Caco-2 (cell line): Measurements from ENCODE around the gene GBA2. TPM values are rescaled to one million over a fixed set of nuclear protein-coding genes. Genes with fewer than 3 reads are reported as not detected.
A peak's percentile ranks its signal among the peaks of the same experiment; 100 is the strongest.

Source experiments
- BruUV-seq: library from RNA; stranded (reverse); fragments of 400-500 nt; replicated peaks from 2 replicates; lab custom pipeline; 2021; lab: Mats Ljungman, UMichigan
- CTCF ChIA-PET: fragments of 300-600 bp; sonication (Branson Sonifier 250); formaldehyde crosslinking; loops from one replicate; lab custom pipeline; 2022; ENCODE audit warnings: antibody characterized with exemption; lab: Charles Lee
- POLR2A ChIA-PET: fragments of 300-600 bp; sonication (Branson Sonifier 250); formaldehyde crosslinking; loops from one replicate; lab custom pipeline; 2022; ENCODE audit warnings: antibody characterized with exemption; lab: Charles Lee
- DNase-seq, 2 experiments: peaks; one replicate each; pipeline versions ENCODE4 v3.0.0 to v3.0.0-alpha.2; 2020 to 2022
- H3K27me3 ChIP-seq: replicated peaks from 2 replicates; pipeline ENCODE4 v1.6.0; 2011; ENCODE audit warnings: low read length; ENCODE audit not compliant: control insufficient read depth, insufficient read depth
- H3K36me3 ChIP-seq: 2 replicates; pipeline ENCODE4 v1.5.1; 2011; ENCODE audit warnings: low read length; ENCODE audit not compliant: control insufficient read depth, insufficient read depth
- H3K4me1 ChIP-seq: fragments of 250-450 bp; sonication (Bioruptor Pico); 2 replicates; pipeline ENCODE4 v1.5.1; 2020; ENCODE audit warnings: mild to moderate bottlenecking
- H3K4me3 ChIP-seq: 2 replicates; pipeline ENCODE4 v1.5.1; 2011; ENCODE audit warnings: low read depth, mild to moderate bottlenecking, control low read depth, low read length
- H3K9me3 ChIP-seq: fragments of 250-450 bp; sonication (Bioruptor Pico); 2 replicates; pipeline ENCODE4 v1.5.1; 2020; ENCODE audit warnings: mild to moderate bottlenecking, moderate library complexity
- H3K27ac Mint-ChIP-seq: one replicate; pipeline ENCODE4 v1.8.0; 2022; ENCODE audit warnings: mixed read lengths; ENCODE audit not compliant: unreplicated experiment
- H3K27me3 Mint-ChIP-seq: one replicate; pipeline ENCODE4 v1.8.0; 2022; ENCODE audit warnings: mixed read lengths; ENCODE audit not compliant: insufficient read depth, unreplicated experiment
- H3K36me3 Mint-ChIP-seq: one replicate; pipeline ENCODE4 v1.8.0; 2022; ENCODE audit warnings: mild to moderate bottlenecking, mixed read lengths; ENCODE audit not compliant: insufficient read depth, unreplicated experiment
- H3K4me1 Mint-ChIP-seq: one replicate; pipeline ENCODE4 v1.8.0; 2022; ENCODE audit warnings: low read depth, mixed read lengths; ENCODE audit not compliant: unreplicated experiment
- H3K4me3 Mint-ChIP-seq: one replicate; pipeline ENCODE4 v1.8.0; 2022; ENCODE audit warnings: mild to moderate bottlenecking, moderate library complexity, mixed read lengths; ENCODE audit not compliant: unreplicated experiment
- H3K9me3 Mint-ChIP-seq: one replicate; pipeline ENCODE4 v1.8.0; 2022; ENCODE audit warnings: mixed read lengths; ENCODE audit not compliant: unreplicated experiment
- CTCF ChIP-seq, 2 experiments: fragments of 200-600 bp in 1 of 2; IDR thresholded peaks; 1 replicate in 1 of 2; 2 replicates in 1 of 2; pipeline versions ENCODE4 v1.5.1 to v1.8.0; 2011 to 2022; ENCODE audit warnings: antibody characterized with exemption in 1 of 2, control low read depth in 1 of 2, inconsistent platforms in 1 of 2, low read depth in 1 of 2, low read length in 1 of 2, mild to moderate bottlenecking in 1 of 2, moderate library complexity in 1 of 2; ENCODE audit not compliant: insufficient read depth in 1 of 2, severe bottlenecking in 1 of 2, unreplicated experiment in 1 of 2
- intact Hi-C: fragments of 100-400 bp; cut with micrococcal nuclease; formaldehyde crosslinking; loops from one replicate; pipeline ENCODE4 v1.10.0; 2022; ENCODE audit not compliant: unreplicated experiment
- total RNA-seq: library from RNA; stranded (reverse); gene quantifications from 2 replicates; pipeline ENCODE4 v1.2.3, GENCODE V29; 2022

GBA2 gene
- total RNA-seq, 1 experiment from 2014 or later: 108 TPM

- Mint-ChIP-seq H3K4me3 (peak overlapping the region; percentile 80), H3K4me1 (peaks cover 8% of the 10 kb centered on the region), H3K9me3 (no peaks in the 10 kb centered on the region), H3K36me3 (peaks cover 14% of the 10 kb centered on the region), H3K27ac (peak overlapping the region; percentile 51), H3K27me3 (no peaks in the 10 kb centered on the region)
- intact Hi-C loops: no loop called here
- POLR2A ChIA-PET: no interaction called here
- TF ChIP-seq CTCF (IDR thresholded peaks at IDR 0.05; ENCODE audit: insufficient read depth in 1 of 2, low read depth in 1 of 2, low read length in 1 of 2, severe bottlenecking in 1 of 2, unreplicated experiment in 1 of 2): no peak
- Histone ChIP-seq H3K4me3 (no peak overlapping the region), H3K4me1 (peaks cover 25% of the 10 kb centered on the region), H3K36me3 (no peaks in the 10 kb centered on the region), H3K27me3 (no peaks in the 10 kb centered on the region), H3K9me3 (no peaks in the 10 kb centered on the region)
- CTCF ChIA-PET: interaction anchor here (0.7 to 1.0 kb wide), 2 partner anchors 8 to 317 kb away, joined by 4 to 6 read pairs; no protein-coding TSS in a partner anchor
- no TSS peak for BruUV-seq
- no peak for DNase-seq
These were observed 60.2 kb downstream of the GBA2 start for GRCh38 chr9:35688558-35689541.

GRCh38 chr9:35687972-35688557 is 61.0 kb downstream of the GBA2 start:
- ChIA-PET CTCF (interaction anchor here (1.0 kb wide), 1 partner anchor 8 kb away, joined by 6 read pairs; no protein-coding TSS in a partner anchor), POLR2A (interaction anchor here (0.6 kb wide), 1 partner anchor 60 kb away, joined by 3 read pairs; no protein-coding TSS in a partner anchor)
- no peaks in the 10 kb centered on the region for H3K9me3 ChIP-seq
- no peak overlapping the region for H3K27ac Mint-ChIP-seq
- no peak for TF ChIP-seq CTCF (IDR thresholded peaks at IDR 0.05; ENCODE audit: insufficient read depth in 1 of 2, low read depth in 1 of 2, low read length in 1 of 2, severe bottlenecking in 1 of 2, unreplicated experiment in 1 of 2)
- no peaks in the 10 kb centered on the region for H3K36me3 ChIP-seq
- BruUV-seq: no TSS peak
- H3K4me3 ChIP-seq: no peak overlapping the region
- DNase-seq: no peak
- H3K4me3 Mint-ChIP-seq: no peak overlapping the region
- H3K4me1 ChIP-seq: peaks cover 25% of the 10 kb centered on the region
- peaks cover 14% of the 10 kb centered on the region for H3K36me3 Mint-ChIP-seq
- H3K27me3 Mint-ChIP-seq: no peaks in the 10 kb centered on the region
- H3K9me3 Mint-ChIP-seq: no peaks in the 10 kb centered on the region
- intact Hi-C loops: no loop called here
- no peaks in the 10 kb centered on the region for H3K27me3 ChIP-seq
- peaks cover 8% of the 10 kb centered on the region for H3K4me1 Mint-ChIP-seq

GRCh38 chr9:35687306-35687705 is 61.7 kb downstream of the GBA2 start:
- Mint-ChIP-seq H3K36me3 (peaks cover 14% of the 10 kb centered on the region), H3K4me3 (no peak overlapping the region), H3K4me1 (peaks cover 8% of the 10 kb centered on the region), H3K27me3 (no peaks in the 10 kb centered on the region), H3K27ac (no peak overlapping the region), H3K9me3 (no peaks in the 10 kb centered on the region)
- BruUV-seq: no TSS peak
- Histone ChIP-seq H3K27me3 (no peaks in the 10 kb centered on the region), H3K36me3 (no peaks in the 10 kb centered on the region), H3K4me1 (peaks cover 25% of the 10 kb centered on the region), H3K9me3 (no peaks in the 10 kb centered on the region), H3K4me3 (no peak overlapping the region)
- no peak for DNase-seq
- POLR2A ChIA-PET: interaction anchor here (0.6 kb wide), 1 partner anchor 61 kb away, joined by 3 read pairs; no protein-coding TSS in a partner anchor
- no peak for TF ChIP-seq CTCF (IDR thresholded peaks at IDR 0.05; ENCODE audit: insufficient read depth in 1 of 2, low read depth in 1 of 2, low read length in 1 of 2, severe bottlenecking in 1 of 2, unreplicated experiment in 1 of 2)
- intact Hi-C loops: no loop called here
- CTCF ChIA-PET: no interaction called here
